Natural killer cell treated with Interleukin-12 subunit alpha and Interleukin-12 subunit beta and Interleukin-15 and Interleukin-18, amount 100 ng/mL, for 72 hours (primary cell): ENCODE measurements around the gene NT5DC4. TPM values are rescaled to one million over a fixed set of nuclear protein-coding genes. Genes with fewer than 3 reads are reported as not detected.

Experiments
- ATAC-seq, 2 donors: fragments of 150-1000 bp; cut with Tn5 transposase in 1 of 2; sonication (Bioruptor Pico), chemical (Tn5 transposase) in 1 of 2; 2 replicates each; pipeline ENCODE4 v1.10.0; 2021
- DNase-seq: peaks from one replicate; pipeline ENCODE4 v3.0.0; 2022; ENCODE audit warnings: low spot score
- H3K27ac Mint-ChIP-seq, 2 donors: 1 replicate in 1 of 2; 2 replicates in 1 of 2; pipeline ENCODE4 v1.8.0; 2022; ENCODE audit warnings: mixed read lengths in 2 of 2, mild to moderate bottlenecking in 1 of 2, moderate library complexity in 1 of 2
- H3K27me3 Mint-ChIP-seq, 2 donors: 1 replicate in 1 of 2; 2 replicates in 1 of 2; pipeline ENCODE4 v1.8.0; 2022; ENCODE audit warnings: mixed read lengths in 2 of 2
- H3K36me3 Mint-ChIP-seq: one replicate; pipeline ENCODE4 v1.8.0; 2022; ENCODE audit warnings: mixed read lengths
- H3K4me1 Mint-ChIP-seq, 2 donors: 1 replicate in 1 of 2; 2 replicates in 1 of 2; pipeline ENCODE4 v1.8.0; 2022; ENCODE audit warnings: low read depth in 2 of 2, mixed read lengths in 2 of 2, mild to moderate bottlenecking in 1 of 2
- H3K4me3 Mint-ChIP-seq: one replicate; pipeline ENCODE4 v1.8.0; 2022; ENCODE audit warnings: mixed read lengths
- H3K9me3 Mint-ChIP-seq: 2 replicates; pipeline ENCODE4 v1.8.0; 2022; ENCODE audit warnings: mixed read lengths
- total RNA-seq, 2 donors: library from RNA; stranded (reverse); gene quantifications; one replicate each; pipeline ENCODE4 v1.2.3, GENCODE V29; 2022

NT5DC4 gene
- total RNA-seq, 2 donors from 2014 or later, result not detected

DNA sequence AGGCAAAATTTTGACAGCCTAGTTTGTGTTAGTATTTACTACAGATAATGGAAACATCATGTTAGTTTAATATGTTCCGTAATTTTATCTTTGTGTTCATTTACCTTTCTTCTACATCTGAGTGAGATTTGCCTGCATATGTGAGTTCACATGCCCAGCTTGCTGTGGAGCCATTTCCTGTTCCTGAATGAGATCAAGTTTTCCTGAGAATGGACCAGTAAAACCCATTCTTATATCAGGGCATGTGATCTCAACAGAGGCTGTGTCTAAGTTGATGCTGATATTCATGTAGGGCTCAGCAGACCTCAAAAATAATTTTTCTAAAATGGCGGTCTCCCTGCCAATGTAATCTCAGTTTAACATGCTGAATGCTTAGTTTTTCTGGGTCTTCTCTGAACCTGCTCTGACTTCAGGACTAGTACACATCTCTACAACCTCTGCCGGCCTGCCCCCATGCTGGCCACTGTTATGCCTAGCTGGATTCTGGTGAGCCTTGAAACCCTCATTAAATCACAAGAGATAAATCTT is 62.4 kb downstream of the NT5DC4 start:
- Mint-ChIP-seq H3K4me3 (no peak overlapping the region), H3K36me3 (no peaks in the 10 kb centered on the region), H3K4me1 (peaks cover 20 to 38% of the 10 kb centered on the region in 2 donors), H3K27me3 (peaks cover 0 to 17% of the 10 kb centered on the region in 2 donors), H3K9me3 (no peaks in the 10 kb centered on the region), H3K27ac (peak overlapping the region in 1 of 2 donors; percentile 64)
- DNase-seq, result no peak
- ATAC-seq, result no peak

DNA sequence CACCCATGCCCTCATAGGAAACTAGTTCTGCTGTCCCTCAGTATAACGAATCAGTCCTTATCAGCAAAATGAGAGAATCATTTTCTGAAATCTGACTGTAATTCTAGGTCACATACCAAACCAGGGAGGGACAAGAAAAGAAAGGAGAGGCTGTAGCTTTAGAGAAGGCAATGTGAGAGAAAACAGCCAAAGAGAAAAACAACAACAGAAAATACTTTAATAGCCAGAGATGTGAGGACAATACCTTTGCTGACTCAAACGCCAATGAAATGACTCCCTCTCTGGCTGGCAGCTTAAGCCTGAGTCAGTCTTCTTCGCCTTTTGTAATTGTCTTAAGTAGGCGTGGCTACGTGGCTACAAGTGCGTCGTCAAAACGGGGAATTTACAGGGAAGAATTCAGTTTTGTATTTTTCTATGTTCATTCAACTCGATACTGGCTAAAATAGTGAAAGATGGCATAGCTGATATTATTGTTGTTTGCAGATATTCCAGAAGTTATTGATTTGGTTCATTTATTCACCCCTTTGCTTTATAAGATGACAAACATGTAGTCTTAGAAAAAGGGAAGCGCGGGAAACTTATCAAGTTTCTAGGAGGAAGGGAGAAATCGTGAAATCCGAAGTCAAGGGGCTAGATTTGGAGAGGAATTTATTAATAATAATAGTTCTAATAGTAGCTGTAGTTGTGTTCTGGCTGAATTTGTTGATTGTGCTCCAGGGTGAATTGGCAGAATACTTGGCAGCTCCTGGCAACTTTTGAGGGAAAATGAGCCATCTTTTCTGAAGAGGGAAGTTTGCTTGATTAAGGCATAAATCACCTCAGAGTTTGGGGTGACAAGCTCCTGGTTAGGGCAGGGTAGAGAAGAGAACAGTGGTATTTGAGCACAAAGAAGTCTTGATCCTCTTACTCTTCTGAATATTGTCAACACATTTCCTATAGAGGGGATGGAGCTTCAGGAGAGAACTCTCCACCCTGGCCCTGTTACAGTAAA is 63.7 kb downstream of the NT5DC4 start, which contains the start of gene IL1A:
Gene IL1A (minus strand): TSS at position 295 of the 991 bp plus-strand sequence. CDS start 723 bp downstream, outside the sequence.
- DNase-seq (peak; percentile 64), ATAC-seq (peak; percentile 52 to 86)
- Mint-ChIP-seq H3K27me3 (peaks cover 0 to 17% of the 10 kb centered on the region in 2 donors), H3K4me3 (peak within 1 kb of the TSS; percentile 36), H3K27ac (peak within 1 kb of the TSS; percentile 35 to 64), H3K4me1 (peaks cover 20 to 38% of the 10 kb centered on the region in 2 donors), H3K9me3 (no peaks in the 10 kb centered on the region), H3K36me3 (no peaks in the 10 kb centered on the region)

DNA sequence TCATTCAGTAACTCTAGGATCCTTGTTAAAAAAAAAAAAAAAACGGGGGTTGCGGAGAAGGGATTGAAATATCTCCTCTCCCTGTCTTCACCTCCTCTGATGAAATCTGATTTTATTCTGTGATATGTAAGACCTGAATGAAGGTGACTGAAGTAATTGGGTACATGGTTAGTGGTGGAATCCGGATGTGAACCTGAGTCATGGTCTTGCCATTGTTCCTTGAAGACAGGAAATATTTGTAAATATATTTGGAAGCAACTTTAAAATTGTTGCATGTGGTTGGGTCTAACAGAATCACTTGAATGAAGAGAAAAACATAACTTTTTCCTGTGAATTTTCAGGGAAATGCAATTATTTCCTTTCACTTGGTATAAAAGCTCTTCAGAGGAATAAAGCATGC is 66.5 kb downstream of the NT5DC4 start:
- H3K36me3 Mint-ChIP-seq, result no peaks in the 10 kb centered on the region
- peaks cover 0 to 17% of the 10 kb centered on the region in 2 donors for H3K27me3 Mint-ChIP-seq
- no peak for DNase-seq
- H3K27ac Mint-ChIP-seq, result peak overlapping the region in 1 of 2 donors; percentile 56
- no peak overlapping the region for H3K4me3 Mint-ChIP-seq
- H3K9me3 Mint-ChIP-seq, result no peaks in the 10 kb centered on the region
- peaks cover 20 to 30% of the 10 kb centered on the region in 2 donors for H3K4me1 Mint-ChIP-seq
- no peak for ATAC-seq

GRCh38 chr2:112787729-112788393 is 67.0 kb downstream of the NT5DC4 start:
- DNase-seq (no peak), ATAC-seq (no peak)
- Mint-ChIP-seq H3K4me3 (no peak overlapping the region), H3K27ac (peak overlapping the region in 1 of 2 donors; percentile 56), H3K36me3 (no peaks in the 10 kb centered on the region), H3K27me3 (peaks cover 0 to 17% of the 10 kb centered on the region in 2 donors), H3K9me3 (no peaks in the 10 kb centered on the region), H3K4me1 (peaks cover 22 to 26% of the 10 kb centered on the region in 2 donors)

DNA sequence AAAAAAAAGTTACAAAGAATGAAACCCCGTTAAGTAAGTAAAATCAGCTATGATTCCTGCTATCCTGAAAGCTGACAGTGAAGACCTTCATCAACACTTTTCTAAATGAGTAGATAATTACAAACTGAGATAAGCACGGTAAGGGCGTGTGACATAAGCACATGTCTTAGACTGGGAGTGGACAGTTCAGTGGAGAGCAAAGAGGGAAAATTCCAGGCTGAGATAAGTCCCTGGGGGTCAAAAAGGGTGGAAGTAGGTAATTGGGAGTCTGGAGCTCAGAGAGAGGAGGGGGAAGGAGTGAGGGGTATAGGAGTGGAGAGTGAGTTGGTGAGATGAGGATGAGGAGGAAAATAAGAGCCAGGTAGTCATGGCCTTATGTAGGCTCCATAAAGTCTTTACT is 67.8 kb downstream of the NT5DC4 start:
- ATAC-seq, result no peak
- H3K27me3 Mint-ChIP-seq, result peaks cover 0 to 13% of the 10 kb centered on the region in 2 donors
- peaks cover 5% of the 10 kb centered on the region for H3K36me3 Mint-ChIP-seq
- peak overlapping the region in 1 of 2 donors; percentile 56 for H3K27ac Mint-ChIP-seq
- peaks cover 26 to 28% of the 10 kb centered on the region in 2 donors for H3K4me1 Mint-ChIP-seq
- H3K9me3 Mint-ChIP-seq, result peaks cover 7% of the 10 kb centered on the region
- no peak for DNase-seq
- no peak overlapping the region for H3K4me3 Mint-ChIP-seq

Other genes starting within 250 kb of the NT5DC4 start
- 10 to 100 TPM; 21.0 to 37.0 TPM for gene TTL, start 238.9 kb upstream of the NT5DC4 start, total RNA-seq
- gene POLR1B, start 178.6 kb upstream of the NT5DC4 start, total RNA-seq, result 10 to 100 TPM; 42.6 to 89.3 TPM
- 10 to 100 TPM; 22.0 to 25.7 TPM for gene CHCHD5, start 136.4 kb upstream of the NT5DC4 start, total RNA-seq
- gene SLC20A1, start 75.1 kb upstream of the NT5DC4 start, total RNA-seq, result 100 to 1,000 TPM; 125 to 168 TPM
- gene CKAP2L, start 43.6 kb downstream of the NT5DC4 start, total RNA-seq, result 10 to 100 TPM; 26.8 to 45.7 TPM
- gene IL1A, start 63.5 kb downstream of the NT5DC4 start, total RNA-seq, result 10 to 100 TPM in 1 of 2 donors, under 1 TPM in 1; 0.25 to 12.3 TPM
- 10 to 100 TPM in 1 of 2 donors, 1 to 10 TPM in 1; 1.8 to 12.0 TPM for gene IL1B, start 115.8 kb downstream of the NT5DC4 start, total RNA-seq
- gene IL37, start 190.1 kb downstream of the NT5DC4 start, total RNA-seq, result not detected